Urothelium cell line (cell line): ENCODE measurements around the gene NCOR1.
A peak's percentile ranks its signal among the peaks of the same experiment; 100 is the strongest.
"Not testable (repeated sequence)": the region's sequence is repeated elsewhere in the genome, so short reads cannot be mapped to it uniquely, and the experiment has no call there.

Experiments
- DNase-seq: peaks from one replicate; pipeline ENCODE4 v3.0.0; 2011; ENCODE audit warnings: low spot score, mixed read lengths
- FAIRE-seq: peaks from 2 replicates; lab custom pipeline; 2011; peaks lifted over from hg19 to GRCh38; lab: Jason Lieb, UNC

Gene NCOR1

GRCh38 chr17:16152326-16152725 lies 63.0 kb downstream of the NCOR1 start:
- not testable (repeated sequence) for DNase-seq, FAIRE-seq

DNA sequence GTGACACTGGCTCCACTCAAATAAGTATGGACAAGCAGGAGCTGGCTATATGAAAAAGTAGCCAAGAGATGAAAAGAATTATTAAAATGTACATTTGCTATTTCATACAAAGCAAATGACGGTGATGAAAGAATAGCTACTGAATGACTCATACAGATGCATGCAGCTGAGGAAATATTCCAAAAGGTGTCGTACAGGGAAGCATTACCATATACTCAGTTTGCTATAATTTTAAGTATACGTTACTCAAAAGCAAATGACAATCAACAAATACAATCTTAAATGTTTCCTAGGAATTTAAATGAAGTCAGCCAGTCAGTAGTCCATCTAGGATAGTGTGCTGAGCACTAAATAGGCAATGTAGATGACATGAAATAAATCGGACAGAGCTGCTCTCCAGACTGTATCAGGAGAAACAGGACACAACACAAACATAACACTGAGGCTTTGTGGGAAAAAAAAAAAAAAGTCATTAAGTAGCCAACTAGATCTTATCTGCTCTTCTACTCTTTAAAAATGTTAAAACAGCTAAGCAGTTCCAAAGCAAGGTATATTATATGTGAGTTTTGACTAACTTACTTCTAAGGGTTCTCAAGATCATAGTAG lies 65.0 kb downstream of the NCOR1 start:
- FAIRE-seq (peak; percentile 17), DNase-seq (peak; percentile 3)

- DNase-seq (no peak), FAIRE-seq (no peak)
Observed at GRCh38 chr17:16148596-16148995, 66.7 kb downstream of the NCOR1 start.

GRCh38 chr17:16145319-16145890 lies 69.9 kb downstream of the NCOR1 start:
- DNase-seq, FAIRE-seq: not testable (repeated sequence)

- no peak for FAIRE-seq
- no peak for DNase-seq
Observed at GRCh38 chr17:16141685-16142084, 73.6 kb downstream of the NCOR1 start.

DNA sequence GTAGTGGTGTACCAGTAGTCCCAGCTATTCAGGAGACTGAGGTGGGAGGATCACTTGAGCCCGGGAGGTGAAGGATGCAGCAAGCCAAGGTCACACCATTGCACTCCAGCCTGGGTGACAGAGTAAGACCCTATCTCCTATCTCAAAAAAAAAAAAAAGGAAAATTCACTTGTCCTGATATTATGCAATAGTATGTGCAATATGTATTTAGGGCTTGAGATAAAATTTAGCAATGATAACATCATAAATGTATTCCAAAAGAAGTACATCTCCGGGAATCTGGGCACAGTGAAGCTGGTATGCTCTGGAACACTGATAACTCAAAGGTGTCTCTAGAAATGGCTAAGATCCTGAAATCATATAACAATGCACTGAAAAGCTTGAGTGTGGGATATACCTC lies 74.5 kb downstream of the NCOR1 start:
- no peak for FAIRE-seq

GRCh38 chr17:16135461-16135860 lies 79.9 kb downstream of the NCOR1 start:
- FAIRE-seq = no peak
- no peak for DNase-seq

More for the DNA sequence above, 74.5 kb downstream of the NCOR1 start:
- DNase-seq = no peak

DNA sequence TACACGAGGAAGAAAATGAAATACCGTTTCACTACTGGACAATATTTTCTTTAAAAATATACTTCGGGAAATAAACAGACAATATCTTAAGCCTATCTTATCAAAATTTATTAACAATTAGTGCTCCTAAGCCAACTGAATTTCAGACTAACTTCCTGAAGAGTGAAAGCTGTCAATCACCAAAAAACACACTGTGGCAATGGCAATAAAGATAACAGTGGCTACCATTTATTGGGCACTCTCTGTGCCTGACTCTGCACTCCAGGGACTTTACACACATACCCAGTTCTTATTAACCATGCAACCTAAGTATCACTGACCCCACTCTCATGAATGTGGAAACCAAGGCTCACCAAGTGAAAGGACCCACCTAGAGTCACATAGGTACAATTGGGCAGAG lies 83.7 kb downstream of the NCOR1 start:
- DNase-seq = no peak
- FAIRE-seq = no peak

DNA sequence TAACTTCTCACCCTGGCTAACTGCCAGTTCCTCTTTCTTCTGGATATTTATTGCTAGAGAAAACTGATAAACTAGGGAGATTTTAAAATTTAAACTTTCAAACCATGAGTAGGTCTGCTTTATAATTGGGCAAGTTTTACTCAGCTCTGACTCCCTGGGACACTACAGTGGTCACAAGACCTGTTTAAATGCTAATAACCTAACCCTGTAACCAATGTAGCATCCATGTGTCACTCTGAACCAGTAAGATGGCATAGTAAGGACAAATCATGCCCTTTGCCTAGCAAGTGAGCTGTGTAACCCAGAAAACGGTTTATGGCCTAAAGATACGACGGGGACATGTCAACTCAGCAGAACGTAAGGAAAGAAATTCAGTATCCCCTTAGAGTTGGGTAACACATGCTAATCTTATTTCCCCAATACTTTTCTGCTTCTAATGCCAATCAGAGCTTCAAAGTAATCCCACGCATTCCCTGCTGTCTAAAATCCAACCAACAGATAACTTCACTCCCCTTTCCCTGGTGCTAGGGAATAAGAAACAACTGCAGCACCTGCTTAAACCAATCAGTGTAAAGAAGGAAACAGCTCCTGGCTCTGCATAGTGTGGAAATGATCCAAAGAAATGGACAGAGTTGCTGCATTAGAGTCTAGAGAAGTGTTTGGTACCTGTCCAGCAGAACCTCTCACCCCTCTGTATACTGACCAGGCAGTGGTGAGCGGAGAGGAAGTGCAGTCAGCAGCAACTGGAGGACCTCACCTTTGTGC lies 85.7 kb downstream of the NCOR1 start:
- FAIRE-seq = no peak
- no peak for DNase-seq

DNA sequence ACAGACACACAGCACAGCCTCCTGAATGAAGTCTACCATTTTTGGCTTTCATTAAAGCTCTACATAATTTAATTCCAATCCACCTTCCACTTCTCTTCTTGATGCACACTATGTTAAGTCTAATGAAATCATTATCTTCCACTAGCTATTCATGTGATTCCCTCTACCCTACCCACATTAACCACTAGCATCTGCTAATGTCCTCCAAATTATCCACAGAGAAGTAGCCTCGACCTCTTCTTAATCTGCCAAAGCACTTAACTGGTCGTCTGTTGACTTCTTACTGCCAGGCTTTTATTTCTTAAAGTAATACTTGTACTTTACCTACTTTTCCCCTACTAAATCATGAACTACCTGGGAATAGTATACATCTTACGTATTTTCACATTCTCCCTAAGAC lies 91.8 kb downstream of the NCOR1 start:
- FAIRE-seq (no peak), DNase-seq (no peak)

DNA sequence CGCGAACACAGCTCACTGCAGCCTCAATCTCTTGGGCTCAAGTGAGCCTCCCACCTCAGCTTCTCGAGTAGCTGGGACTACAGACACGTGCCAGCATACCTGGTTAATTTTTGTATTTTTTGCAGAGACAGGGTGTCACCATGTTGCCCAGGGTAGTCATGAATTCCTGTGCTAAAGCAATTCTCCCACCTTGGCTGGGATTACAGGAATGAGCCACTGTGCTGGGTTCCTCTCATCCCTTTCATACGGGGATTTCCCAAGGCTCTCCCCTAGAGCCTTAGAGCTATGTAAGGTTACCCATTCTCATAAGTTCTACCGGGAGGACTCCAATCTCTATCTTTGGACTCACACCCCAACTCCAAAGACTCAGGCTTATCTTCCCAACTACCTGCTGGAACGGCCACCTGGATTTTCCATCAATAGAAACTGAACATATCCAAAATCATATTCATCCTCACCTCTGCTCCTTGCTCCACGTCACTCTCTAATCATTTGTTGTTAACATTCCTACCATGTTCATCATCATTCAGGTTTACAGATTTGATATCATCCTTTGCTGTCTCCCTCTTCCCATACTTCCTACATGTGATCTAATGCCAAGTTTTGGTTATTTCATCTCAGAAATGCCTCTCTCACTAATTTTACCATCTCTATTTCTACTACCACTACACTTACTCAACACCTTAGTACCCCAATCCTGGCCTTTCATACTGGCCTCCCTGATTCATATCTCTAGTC lies 92.5 kb downstream of the NCOR1 start:
- FAIRE-seq (no peak), DNase-seq (no peak)

- no peak for DNase-seq
- FAIRE-seq = no peak
Observed at GRCh38 chr17:16121915-16122314, 93.4 kb downstream of the NCOR1 start.

- FAIRE-seq = no peak
- DNase-seq = no peak
Observed at GRCh38 chr17:16120937-16121336, 94.4 kb downstream of the NCOR1 start.

DNA sequence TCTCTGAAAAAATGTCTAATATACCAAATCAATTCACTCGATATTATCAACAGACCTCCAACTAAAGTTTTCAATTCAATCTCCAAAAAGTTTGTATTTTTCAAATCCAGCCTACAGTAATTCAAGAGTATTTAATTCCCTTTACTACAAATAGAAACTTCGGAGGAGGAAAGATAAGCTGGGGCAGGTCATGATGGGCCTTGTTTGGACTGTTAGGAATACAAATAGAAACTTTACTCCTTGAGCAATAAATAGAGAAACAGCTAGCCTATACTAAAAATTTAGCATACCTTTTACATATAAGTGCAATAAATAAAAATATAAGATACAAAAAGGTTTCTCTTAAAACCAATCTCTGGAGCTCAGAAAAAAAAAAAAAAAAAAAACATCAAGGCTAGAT lies 98.2 kb downstream of the NCOR1 start:
- FAIRE-seq = no peak
- no peak for DNase-seq

DNA sequence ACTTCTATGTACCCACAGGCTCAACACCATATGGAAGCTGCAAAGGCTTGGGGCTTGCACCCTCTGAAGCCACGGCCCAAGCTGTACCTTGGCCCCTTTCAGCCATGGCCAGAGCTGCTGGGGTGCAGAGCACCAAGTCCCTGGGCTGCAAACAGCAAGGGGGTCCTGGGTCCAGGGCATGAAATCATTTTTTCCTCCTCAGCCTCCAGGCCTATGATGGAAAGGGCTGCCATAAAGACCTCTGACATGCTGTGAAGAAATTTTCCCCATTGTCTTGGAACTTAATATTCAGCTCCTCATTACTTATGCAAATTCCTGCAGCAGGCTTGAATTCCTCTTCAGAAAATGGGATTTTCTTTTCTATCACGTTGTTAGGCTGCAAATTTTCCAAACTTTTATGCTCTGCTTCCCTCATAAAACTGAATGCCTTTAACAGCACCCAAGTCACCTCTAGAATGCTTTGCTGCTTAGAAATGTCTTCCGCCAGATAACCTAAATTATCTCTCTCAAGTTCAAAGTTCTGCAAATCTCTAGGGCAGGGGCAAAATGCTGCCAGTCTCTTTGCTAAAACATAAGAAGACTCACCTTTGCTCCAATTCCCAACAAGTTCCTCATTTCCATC lies 100.1 kb downstream of the NCOR1 start:
- FAIRE-seq = not testable (repeated sequence)

DNA sequence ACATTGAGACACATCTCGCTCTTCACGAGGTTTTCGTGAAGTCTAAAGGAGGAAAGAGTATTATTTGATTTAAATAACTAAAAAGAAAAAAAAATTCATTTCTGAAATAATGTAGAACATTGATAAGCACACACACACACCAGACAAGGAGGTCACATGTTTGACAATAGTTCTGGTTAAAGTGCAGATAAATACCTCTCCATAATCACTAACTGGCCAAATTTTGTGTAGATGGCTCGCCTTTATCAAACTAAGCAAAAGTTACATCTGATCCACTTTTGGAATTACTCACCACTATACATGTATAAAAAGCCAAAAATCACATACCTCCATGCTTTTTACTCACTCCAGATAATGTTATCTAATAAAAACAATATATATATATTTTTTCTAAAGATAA lies 106.5 kb downstream of the NCOR1 start:
- DNase-seq = no peak
- FAIRE-seq = no peak

More for the DNA sequence above, 100.1 kb downstream of the NCOR1 start:
- DNase-seq = not testable (repeated sequence)

DNA sequence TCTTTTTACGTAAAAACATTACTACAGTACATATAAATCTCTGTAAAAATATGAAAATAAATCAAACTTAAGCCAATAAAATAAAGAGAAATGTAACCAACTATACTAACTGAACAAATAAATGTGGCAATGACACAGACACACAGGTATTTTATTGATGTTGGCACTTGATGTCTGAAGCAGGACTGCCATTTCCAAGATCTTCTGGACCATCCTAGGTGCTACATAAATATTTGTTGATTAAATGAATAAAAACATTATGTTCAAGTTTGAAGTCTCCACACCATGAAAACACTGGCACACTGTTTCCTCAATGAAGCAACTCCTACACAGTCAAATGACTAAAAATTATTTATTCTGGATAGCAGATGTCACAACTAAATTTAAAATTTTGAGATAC lies 106.9 kb downstream of the NCOR1 start:
- DNase-seq = no peak
- no peak for FAIRE-seq

DNA sequence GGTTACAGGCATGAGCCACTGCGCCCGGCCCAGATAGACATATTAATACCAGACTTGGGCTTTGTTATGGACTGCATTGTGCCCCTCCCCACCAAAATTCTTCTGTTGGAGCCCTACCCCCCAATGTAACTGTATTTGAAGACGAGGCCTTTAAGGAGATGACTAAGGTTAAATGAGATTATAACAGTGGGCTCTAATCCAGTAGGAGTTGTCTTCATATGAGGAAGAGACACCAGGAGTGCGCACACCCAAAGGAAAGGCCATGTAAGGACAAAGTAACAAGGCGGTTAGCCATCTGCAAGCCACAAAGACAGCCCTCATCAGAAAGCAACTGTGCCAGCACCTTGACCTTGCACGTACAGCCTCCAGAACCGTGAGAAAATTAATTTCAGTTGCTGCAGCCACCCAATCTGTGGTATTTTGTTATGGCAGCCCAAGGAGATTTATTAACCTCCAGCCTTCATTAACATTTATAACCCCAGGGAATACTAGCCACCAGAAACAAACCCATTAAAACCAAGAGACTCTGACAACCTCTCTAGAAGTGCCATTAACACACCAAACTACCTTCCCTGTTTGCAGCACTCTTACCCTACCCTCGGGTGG lies 108.1 kb downstream of the NCOR1 start:
- no peak for DNase-seq
- FAIRE-seq = no peak

GRCh38 chr17:16106161-16106891 lies 109.0 kb downstream of the NCOR1 start:
- DNase-seq (no peak), FAIRE-seq (no peak)

DNA sequence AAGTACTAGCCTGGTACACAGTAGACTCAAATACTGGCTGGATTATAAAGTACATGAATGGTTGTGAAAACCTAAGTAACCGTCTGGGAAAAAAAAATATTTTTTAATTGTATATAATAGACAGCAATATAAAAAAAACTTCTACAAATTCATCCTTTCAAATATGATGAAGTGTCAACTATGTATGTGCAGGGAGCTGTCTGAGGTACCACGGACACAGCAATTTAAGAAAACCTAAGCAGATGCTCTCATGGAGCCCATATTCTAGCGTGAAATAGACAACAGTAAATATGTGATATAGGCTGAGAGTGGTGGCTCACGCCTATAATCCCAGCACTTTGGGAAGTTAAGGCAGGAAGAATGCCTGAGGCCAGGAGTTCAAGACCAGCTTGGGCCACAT lies 111.1 kb downstream of the NCOR1 start:
- FAIRE-seq (no peak), DNase-seq (no peak)
